Stomach (tissue), 4 donors: ENCODE results near the gene PDE4D.

Experiments
- CTCF ChIP-seq, 7 experiments: fragments of 450-650 bp in 4 of 7; fragments of 200-600 bp in 3 of 7; sonication (generic) in 3 of 7; IDR thresholded peaks; one replicate each; pipeline ENCODE4 v1.5.1; 2016 to 2019; ENCODE audit warnings: antibody characterized with exemption in 7 of 7, control low read depth in 2 of 7, mild to moderate bottlenecking in 1 of 7
- EP300 ChIP-seq: sonication (generic); formaldehyde crosslinking; IDR thresholded peaks from one replicate; pipeline ENCODE4 v1.6.1; 2017; ENCODE audit warnings: antibody characterized with exemption
- POLR2AphosphoS5 ChIP-seq, 3 donors: sonication (generic); formaldehyde crosslinking; IDR thresholded peaks; one replicate each; pipeline ENCODE4 v1.6.1; 2016; ENCODE audit warnings: antibody characterized with exemption in 3 of 3

DNA sequence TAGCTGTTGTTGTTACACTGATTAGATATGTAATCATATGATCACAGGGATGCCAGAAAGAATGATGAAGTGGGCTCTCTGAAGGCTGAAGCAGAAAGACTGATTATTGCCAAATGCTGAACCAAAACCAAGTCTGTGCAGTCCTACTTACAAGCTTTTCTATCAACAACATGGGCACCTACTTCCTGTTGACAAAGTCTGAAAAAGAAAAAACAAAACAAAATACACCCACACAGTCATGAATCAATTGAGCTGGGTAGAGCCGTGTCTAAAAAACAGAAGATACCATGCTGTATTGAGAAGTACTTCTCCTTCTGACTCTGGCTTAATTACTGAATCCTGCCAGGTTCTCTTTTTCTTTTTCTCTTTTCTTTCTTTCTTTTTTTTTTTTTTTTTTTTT lies 947.3 kb downstream of the PDE4D start:
- TF ChIP-seq CTCF (IDR thresholded peaks at IDR 0.05): no peak
- TF ChIP-seq EP300: no peak
- no peak for TF ChIP-seq POLR2AphosphoS5 (IDR thresholded peaks at IDR 0.05)
